ENCODE data around the gene COL11A2.
"Not testable (repeated sequence)": the region's sequence is repeated elsewhere in the genome, so short reads cannot be mapped to it uniquely, and the experiment has no call there.

The COL11A2 gene

GRCh38 chr6:33192105-33192646 is at the start of gene COL11A2:
Gene COL11A2 (minus strand): TSS chr6:33192467. CDS start chr6:33192240, 227 bp downstream.
- Histone ChIP-seq H3K27me3 (ENCODE audit: insufficient read depth, low read depth, severe bottlenecking) (no peaks in the 10 kb centered on the region), H3K4me3 (ENCODE audit: low read depth, low read length) (peak within 1 kb of the TSS; percentile 72), H3K9me3 (ENCODE audit: severe bottlenecking) (no peaks in the 10 kb centered on the region), H3K36me3 (peaks cover 36% of the 10 kb centered on the region), H3K27ac (peak within 1 kb of the TSS; percentile 42)
- peak; percentile 76 for DNase-seq
- no peak for TF ChIP-seq CTCF (IDR thresholded peaks at IDR 0.05; ENCODE audit: low read depth, low read length)

GRCh38 chr6:33241968-33242367 is 49.7 kb upstream of the COL11A2 start:
- Histone ChIP-seq H3K36me3 (no peaks in the 10 kb centered on the region), H3K4me3 (ENCODE audit: low read depth, low read length) (no peak overlapping the region), H3K27ac (no peak overlapping the region), H3K9me3 (ENCODE audit: severe bottlenecking) (peaks cover 2% of the 10 kb centered on the region), H3K27me3 (ENCODE audit: insufficient read depth, low read depth, severe bottlenecking) (no peaks in the 10 kb centered on the region)
- no peak for DNase-seq
- TF ChIP-seq CTCF (IDR thresholded peaks at IDR 0.05; ENCODE audit: low read depth, low read length): no peak

- no peak overlapping the region for H3K4me3 ChIP-seq (ENCODE audit: low read depth, low read length)
- no peaks in the 10 kb centered on the region for H3K27me3 ChIP-seq (ENCODE audit: insufficient read depth, low read depth, severe bottlenecking)
Observed at GRCh38 chr6:33237741-33238140, 45.5 kb upstream of the COL11A2 start.

GRCh38 chr6:33236852-33237251 is 44.6 kb upstream of the COL11A2 start:
- TF ChIP-seq CTCF (IDR thresholded peaks at IDR 0.05; ENCODE audit: low read depth, low read length): no peak
- H3K27me3 ChIP-seq (ENCODE audit: insufficient read depth, low read depth, severe bottlenecking): no peaks in the 10 kb centered on the region
- H3K36me3 ChIP-seq: no peaks in the 10 kb centered on the region
- peaks cover 2% of the 10 kb centered on the region for H3K9me3 ChIP-seq (ENCODE audit: severe bottlenecking)
- no peak overlapping the region for H3K4me3 ChIP-seq (ENCODE audit: low read depth, low read length)
- H3K27ac ChIP-seq: no peak overlapping the region
- DNase-seq: no peak

More at GRCh38 chr6:33237741-33238140, 45.5 kb upstream of the COL11A2 start:
- Histone ChIP-seq H3K27ac (no peak overlapping the region), H3K36me3 (no peaks in the 10 kb centered on the region), H3K9me3 (ENCODE audit: severe bottlenecking) (peaks cover 2% of the 10 kb centered on the region)
- DNase-seq: no peak
- TF ChIP-seq CTCF (IDR thresholded peaks at IDR 0.05; ENCODE audit: low read depth, low read length): no peak

DNA sequence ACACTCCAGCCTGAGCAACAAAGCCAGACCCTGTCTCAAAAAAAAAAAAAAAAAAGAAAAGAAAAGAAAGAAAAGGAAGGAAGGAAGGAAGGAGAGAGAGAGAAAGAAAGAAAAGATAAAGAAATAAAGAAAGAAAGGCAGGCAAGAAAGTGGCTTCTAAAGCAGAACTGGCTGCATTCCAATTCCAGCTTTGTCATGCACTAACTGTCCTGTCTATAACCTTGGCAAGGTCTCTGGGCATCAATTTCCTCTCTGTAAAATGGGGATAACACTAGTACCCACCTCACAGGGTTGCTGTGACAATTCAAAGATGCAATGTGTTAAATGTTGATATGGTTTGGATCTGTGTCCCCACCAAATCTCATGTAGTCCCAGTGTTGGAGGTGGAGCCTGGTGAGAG is 44.1 kb upstream of the COL11A2 start:
- Histone ChIP-seq H3K36me3 (no peaks in the 10 kb centered on the region), H3K27me3 (ENCODE audit: insufficient read depth, low read depth, severe bottlenecking) (no peaks in the 10 kb centered on the region), H3K4me3 (ENCODE audit: low read depth, low read length) (no peak overlapping the region), H3K27ac (no peak overlapping the region), H3K9me3 (ENCODE audit: severe bottlenecking) (peaks cover 2% of the 10 kb centered on the region)
- no peak for DNase-seq
- no peak for TF ChIP-seq CTCF (IDR thresholded peaks at IDR 0.05; ENCODE audit: low read depth, low read length)

DNA sequence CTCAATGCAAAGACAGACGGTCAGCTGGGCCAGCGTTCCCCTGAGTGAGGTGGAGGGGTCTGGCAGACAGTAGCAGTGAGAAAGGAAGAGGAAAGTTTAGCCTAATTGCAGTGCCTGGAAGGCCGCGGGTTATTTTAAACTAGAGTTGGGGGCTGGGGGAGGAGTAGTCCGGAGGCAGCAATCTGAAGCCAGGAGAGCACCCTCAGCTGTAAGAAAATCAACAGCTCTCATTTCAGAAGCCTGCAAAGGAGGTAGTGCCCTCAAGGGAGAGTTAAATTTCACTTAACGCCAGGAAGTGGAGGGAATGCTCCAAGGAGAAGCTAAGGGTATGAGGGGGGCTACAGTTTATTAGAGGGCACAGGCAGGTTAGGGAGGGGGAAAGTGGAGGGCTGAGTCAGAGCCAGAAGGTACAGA is 43.0 kb upstream of the COL11A2 start:
- Histone ChIP-seq H3K36me3 (no peaks in the 10 kb centered on the region), H3K27ac (no peak overlapping the region), H3K9me3 (ENCODE audit: severe bottlenecking) (peaks cover 2% of the 10 kb centered on the region), H3K4me3 (ENCODE audit: low read depth, low read length) (no peak overlapping the region), H3K27me3 (ENCODE audit: insufficient read depth, low read depth, severe bottlenecking) (no peaks in the 10 kb centered on the region)
- TF ChIP-seq CTCF (IDR thresholded peaks at IDR 0.05; ENCODE audit: low read depth, low read length): no peak
- no peak for DNase-seq

DNA sequence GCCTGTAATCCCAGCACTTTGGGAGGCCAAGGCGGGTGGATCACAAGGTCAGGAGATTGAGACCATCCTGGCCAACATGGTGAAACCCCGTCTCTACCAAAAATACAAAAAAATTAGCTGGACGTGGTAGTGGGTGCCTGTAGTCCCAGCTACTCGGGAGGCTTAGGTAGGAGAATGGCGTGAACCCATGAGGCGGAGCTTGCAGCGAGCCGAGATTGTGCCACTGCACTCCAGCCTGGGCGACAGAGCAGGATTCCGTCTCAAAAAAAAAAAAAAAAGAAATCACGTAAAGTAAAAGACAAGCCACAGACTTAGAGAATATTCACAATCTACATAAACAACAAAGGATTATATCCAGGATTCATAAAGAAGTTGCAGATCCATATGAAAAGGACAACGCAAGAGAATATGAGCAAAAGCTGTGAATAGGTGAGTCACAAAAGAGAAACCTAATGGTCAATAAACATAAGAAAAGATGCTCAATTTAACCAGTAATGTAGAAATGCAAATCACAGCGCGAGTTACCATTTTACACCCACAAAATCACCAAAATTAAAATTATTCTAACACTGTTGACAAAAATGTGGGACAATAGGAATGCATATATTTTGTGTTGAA is 34.3 kb upstream of the COL11A2 start:
- H3K27me3 ChIP-seq (ENCODE audit: insufficient read depth, low read depth, severe bottlenecking); H3K4me3 ChIP-seq (ENCODE audit: low read depth, low read length); H3K36me3 ChIP-seq; DNase-seq; H3K27ac ChIP-seq; H3K9me3 ChIP-seq (ENCODE audit: severe bottlenecking): not testable (repeated sequence)
